Gastrocnemius medialis (tissue), 4 donors: ENCODE data around the gene NR1H3.

Source experiments
- CTCF ChIP-seq, 5 experiments: fragments of 450-650 bp in 3 of 5; fragments of 200-600 bp in 2 of 5; sonication (generic) in 2 of 5; IDR thresholded peaks in 4 of 5; conservative IDR thresholded peaks in 1 of 5; 1 replicate in 4 of 5; 2 replicates in 1 of 5; pipeline ENCODE4 v1.5.1; 2016 to 2019; ENCODE audit warnings: antibody characterized with exemption in 5 of 5, mild to moderate bottlenecking in 3 of 5, moderate library complexity in 3 of 5
- POLR2A ChIP-seq, 2 donors: fragments of 450-650 bp; IDR thresholded peaks; one replicate each; pipeline ENCODE4 v1.6.1; 2017; ENCODE audit warnings: antibody characterized with exemption in 2 of 2, mild to moderate bottlenecking in 2 of 2, moderate library complexity in 2 of 2

- no peak for TF ChIP-seq CTCF (IDR thresholded peaks at IDR 0.05 in 4 of 5, conservative IDR thresholded peaks at IDR 0.05 in 1 of 5)
- peak; percentile 16 to 46 for TF ChIP-seq POLR2A (IDR thresholded peaks at IDR 0.05)
Observed at GRCh38 chr11:47271961-47272661, 14.3 kb downstream of the NR1H3 start.
